ENCODE data around the gene CEP290. TPM values are rescaled to one million over a fixed set of nuclear protein-coding genes. Genes with fewer than 3 reads are reported as not detected.

The CEP290 gene
- total and polyA plus RNA-seq, 2 of the 13 experiments (the other 11 are each of a cell fraction or from before 2014, with no cell fraction given): 2.4 to 10.8 TPM

DNA sequence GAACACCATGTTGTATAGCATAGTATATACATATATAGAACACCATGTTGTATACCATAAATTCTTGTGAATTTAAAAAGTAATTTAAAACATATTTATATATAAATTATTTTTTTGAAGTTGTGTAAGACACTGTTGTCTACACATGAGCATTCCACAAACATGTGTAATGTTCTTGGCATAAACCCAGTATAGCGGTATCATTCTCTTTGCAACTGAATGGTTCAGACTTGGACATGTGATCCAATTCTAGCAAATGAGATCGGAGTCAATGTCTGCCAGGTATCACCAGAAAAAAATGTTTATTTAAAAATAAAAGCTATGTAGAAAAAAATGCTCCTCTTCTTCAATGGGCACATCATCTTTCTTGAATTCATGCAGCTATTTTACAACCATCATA is 33.9 kb downstream of the CEP290 start:
- ATAC-seq (no peak), DNase-seq (ENCODE audit: low spot score) (no peak), FAIRE-seq (no peak)
- H4K20me1 ChIP-seq (ENCODE audit: insufficient read depth, low read length): no peaks in the 10 kb centered on the region
- no peaks in the 10 kb centered on the region for H3K79me2 ChIP-seq (ENCODE audit: insufficient read depth, low read length)
- H3K4me2 ChIP-seq (ENCODE audit: low read depth, low read length): no peak overlapping the region
- ChIA-PET CTCF (ENCODE audit: low intra/inter-chr PET ratio, low total read pairs) (no interaction called here), POLR2A (no interaction called here)
- no peaks in the 10 kb centered on the region for H3K9me3 ChIP-seq (ENCODE audit: low read length)
- no peak overlapping the region for H3K9ac ChIP-seq (ENCODE audit: insufficient read depth, low read depth, low read length)
- H3K4me3 ChIP-seq (replicated peaks in 1 of 3; ENCODE audit: insufficient read depth in 1 of 3, low read depth in 2 of 3, low read length in 3 of 3): no peak overlapping the region
- WGBS (ENCODE audit: low lambda C conversion rate): 95% methylated on average over 2 of the region's 2 CpGs
- H3K36me3 ChIP-seq (replicated peaks in 1 of 2; ENCODE audit: control insufficient read depth in 1 of 2, insufficient read depth in 2 of 2, low read length in 2 of 2): peaks cover 0 to 10% of the 10 kb centered on the region in 2 experiments; a peak in 2 of 5 replicates
- intact Hi-C loops (cut with micrococcal nuclease; ENCODE audit: unreplicated experiment) (no loop called here), in situ Hi-C loops (cut with HindIII; ENCODE audit: extremely low pct_ligation_motif_present, low pct_unique_long_range_greater_than_20kb) (no loop called here)
- BruUV-seq (replicated peaks): no TSS peak
- no peak overlapping the region for H2AFZ ChIP-seq (ENCODE audit: low read length)
- peaks cover 6% of the 10 kb centered on the region for H3K4me1 ChIP-seq (ENCODE audit: insufficient read depth, low read length)
- H3K27me3 ChIP-seq (ENCODE audit: control insufficient read depth in 1 of 2, insufficient read depth in 2 of 2, low read length in 2 of 2): no peaks in the 10 kb centered on the region
- H3K27ac ChIP-seq (ENCODE audit: extremely low read length, insufficient read depth, low read length): no peak overlapping the region
- TF ChIP-seq FOXO1 (CRISPR knock-in tag; IDR thresholded peaks at IDR 0.05) (no peak), ZBTB38 (CRISPR knock-in tag; IDR thresholded peaks at IDR 0.05) (no peak), KLF16 (CRISPR knock-in tag; IDR thresholded peaks at IDR 0.05) (no peak), KDM5B (CRISPR knock-in tag; IDR thresholded peaks at IDR 0.05; ENCODE audit: borderline replicate concordance) (no peak), ZNF138 (CRISPR knock-in tag; IDR thresholded peaks at IDR 0.05; ENCODE audit: low read depth) (no peak), DPF2 (CRISPR knock-in tag; IDR thresholded peaks at IDR 0.05; ENCODE audit: borderline replicate concordance, low read depth) (no peak), ZNF569 (CRISPR knock-in tag; IDR thresholded peaks at IDR 0.05; ENCODE audit: borderline replicate concordance) (no peak), POGZ (CRISPR knock-in tag; IDR thresholded peaks at IDR 0.05) (no peak), CREM (IDR thresholded peaks at IDR 0.05) (no peak), CREM (CRISPR knock-in tag; IDR thresholded peaks at IDR 0.05) (no peak)
- TF ChIP-seq, protein P1, sequence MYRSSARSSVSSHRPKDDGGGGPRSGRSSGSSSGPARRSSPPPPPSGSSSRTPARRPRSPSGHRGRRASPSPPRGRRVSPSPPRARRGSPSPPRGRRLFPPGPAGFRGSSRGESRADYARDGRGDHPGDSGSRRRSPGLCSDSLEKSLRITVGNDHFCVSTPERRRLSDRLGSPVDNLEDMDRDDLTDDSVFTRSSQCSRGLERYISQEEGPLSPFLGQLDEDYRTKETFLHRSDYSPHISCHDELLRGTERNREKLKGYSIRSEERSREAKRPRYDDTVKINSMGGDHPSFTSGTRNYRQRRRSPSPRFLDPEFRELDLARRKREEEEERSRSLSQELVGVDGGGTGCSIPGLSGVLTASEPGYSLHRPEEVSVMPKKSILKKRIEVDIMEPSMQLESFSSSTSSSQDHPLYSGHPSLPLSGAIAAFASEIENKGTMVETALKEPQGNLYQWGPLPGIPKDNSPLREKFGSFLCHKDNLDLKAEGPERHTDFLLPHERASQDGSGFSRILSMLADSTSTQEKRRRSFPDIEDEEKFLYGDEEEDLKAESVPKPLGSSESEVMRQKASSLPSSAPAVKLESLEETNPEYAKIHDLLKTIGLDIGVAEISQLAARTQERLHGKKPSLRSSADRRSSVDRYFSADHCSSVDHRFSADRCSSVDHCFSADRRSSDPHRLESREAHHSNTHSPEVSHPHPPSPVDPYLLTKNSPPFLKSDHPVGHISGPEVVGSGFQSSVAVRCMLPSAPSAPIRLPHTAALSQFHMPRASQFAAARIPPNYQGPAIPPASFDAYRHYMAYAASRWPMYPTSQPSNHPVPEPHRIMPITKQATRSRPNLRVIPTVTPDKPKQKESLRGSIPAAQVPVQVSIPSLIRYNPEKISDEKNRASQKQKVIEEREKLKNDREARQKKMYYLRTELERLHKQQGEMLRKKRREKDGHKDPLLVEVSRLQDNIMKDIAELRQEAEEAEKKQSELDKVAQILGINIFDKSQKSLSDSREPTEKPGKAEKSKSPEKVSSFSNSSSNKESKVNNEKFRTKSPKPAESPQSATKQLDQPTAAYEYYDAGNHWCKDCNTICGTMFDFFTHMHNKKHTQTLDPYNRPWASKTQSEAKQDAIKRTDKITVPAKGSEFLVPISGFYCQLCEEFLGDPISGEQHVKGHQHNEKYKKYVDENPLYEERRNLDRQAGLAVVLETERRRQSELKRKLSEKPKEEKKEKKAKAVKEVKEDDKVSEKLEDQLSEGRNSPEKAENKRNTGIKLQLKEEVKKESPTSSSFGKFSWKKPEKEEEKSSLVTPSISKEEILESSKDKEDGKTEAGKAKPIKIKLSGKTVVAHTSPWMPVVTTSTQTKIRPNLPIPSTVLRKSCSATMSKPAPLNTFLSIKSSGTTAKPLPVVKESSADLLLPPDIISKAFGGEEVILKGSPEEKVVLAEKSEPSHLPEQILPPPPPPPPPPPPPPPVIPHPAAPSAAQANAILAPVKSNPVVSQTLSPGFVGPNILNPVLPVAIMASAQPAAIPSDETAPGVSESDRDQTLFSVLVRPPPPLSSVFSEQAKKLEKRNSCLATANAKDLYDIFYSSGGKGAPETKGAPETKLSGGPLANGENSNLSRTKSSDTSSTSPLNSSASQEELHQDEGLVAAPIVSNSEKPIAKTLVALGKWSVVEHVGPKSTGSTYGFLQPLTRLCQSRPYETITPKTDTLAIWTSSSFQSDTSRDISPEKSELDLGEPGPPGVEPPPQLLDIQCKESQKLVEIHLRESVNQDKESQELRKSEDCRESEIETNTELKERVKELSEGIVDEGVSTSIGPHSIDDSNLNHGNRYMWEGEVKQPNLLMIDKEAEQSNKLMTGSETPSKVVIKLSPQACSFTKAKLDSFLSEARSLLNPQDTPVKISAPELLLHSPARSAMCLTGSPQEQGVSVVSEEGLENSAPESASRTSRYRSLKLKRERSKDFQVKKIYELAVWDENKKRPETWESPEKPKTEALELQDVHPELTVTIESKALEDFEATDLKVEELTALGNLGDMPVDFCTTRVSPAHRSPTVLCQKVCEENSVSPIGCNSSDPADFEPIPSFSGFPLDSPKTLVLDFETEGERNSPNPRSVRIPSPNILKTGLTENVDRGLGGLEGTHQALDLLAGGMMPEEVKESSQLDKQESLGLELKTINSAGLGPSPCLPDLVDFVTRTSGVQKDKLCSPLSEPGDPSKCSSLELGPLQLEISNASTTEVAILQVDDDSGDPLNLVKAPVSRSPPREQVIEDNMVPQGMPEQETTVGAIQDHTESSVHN (CRISPR knock-in tag; IDR thresholded peaks at IDR 0.05): no peak
- TF ChIP-seq, protein P2, sequence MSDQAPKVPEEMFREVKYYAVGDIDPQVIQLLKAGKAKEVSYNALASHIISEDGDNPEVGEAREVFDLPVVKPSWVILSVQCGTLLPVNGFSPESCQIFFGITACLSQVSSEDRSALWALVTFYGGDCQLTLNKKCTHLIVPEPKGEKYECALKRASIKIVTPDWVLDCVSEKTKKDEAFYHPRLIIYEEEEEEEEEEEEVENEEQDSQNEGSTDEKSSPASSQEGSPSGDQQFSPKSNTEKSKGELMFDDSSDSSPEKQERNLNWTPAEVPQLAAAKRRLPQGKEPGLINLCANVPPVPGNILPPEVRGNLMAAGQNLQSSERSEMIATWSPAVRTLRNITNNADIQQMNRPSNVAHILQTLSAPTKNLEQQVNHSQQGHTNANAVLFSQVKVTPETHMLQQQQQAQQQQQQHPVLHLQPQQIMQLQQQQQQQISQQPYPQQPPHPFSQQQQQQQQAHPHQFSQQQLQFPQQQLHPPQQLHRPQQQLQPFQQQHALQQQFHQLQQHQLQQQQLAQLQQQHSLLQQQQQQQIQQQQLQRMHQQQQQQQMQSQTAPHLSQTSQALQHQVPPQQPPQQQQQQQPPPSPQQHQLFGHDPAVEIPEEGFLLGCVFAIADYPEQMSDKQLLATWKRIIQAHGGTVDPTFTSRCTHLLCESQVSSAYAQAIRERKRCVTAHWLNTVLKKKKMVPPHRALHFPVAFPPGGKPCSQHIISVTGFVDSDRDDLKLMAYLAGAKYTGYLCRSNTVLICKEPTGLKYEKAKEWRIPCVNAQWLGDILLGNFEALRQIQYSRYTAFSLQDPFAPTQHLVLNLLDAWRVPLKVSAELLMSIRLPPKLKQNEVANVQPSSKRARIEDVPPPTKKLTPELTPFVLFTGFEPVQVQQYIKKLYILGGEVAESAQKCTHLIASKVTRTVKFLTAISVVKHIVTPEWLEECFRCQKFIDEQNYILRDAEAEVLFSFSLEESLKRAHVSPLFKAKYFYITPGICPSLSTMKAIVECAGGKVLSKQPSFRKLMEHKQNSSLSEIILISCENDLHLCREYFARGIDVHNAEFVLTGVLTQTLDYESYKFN (CRISPR knock-in tag; conservative IDR thresholded peaks at IDR 0.05): no peak
- TF ChIP-seq, protein P3, sequence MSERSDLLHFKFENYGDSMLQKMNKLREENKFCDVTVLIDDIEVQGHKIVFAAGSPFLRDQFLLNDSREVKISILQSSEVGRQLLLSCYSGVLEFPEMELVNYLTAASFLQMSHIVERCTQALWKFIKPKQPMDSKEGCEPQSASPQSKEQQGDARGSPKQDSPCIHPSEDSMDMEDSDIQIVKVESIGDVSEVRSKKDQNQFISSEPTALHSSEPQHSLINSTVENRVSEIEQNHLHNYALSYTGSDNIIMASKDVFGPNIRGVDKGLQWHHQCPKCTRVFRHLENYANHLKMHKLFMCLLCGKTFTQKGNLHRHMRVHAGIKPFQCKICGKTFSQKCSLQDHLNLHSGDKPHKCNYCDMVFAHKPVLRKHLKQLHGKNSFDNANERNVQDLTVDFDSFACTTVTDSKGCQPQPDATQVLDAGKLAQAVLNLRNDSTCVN (CRISPR knock-in tag; IDR thresholded peaks at IDR 0.05; ENCODE audit: borderline replicate concordance): no peak
